SW 1271 (cell line): ENCODE data around the gene TMEM253.

Source experiments
- DNase-seq, 2 experiments: peaks; one replicate each; lab custom pipeline; 2025; lab: John Stamatoyannopoulos, UW

The TMEM253 gene

GRCh38 chr14:21090940-21091663 lies 9.8 kb upstream of the TMEM253 start:
- DNase-seq, result no peak

GRCh38 chr14:21091821-21092272 lies 9.0 kb upstream of the TMEM253 start:
- DNase-seq, result no peak

- peak in 1 of 2 experiments; percentile 31 for DNase-seq
Measured at GRCh38 chr14:21092273-21093011, 8.4 kb upstream of the TMEM253 start.

GRCh38 chr14:21093018-21093417 lies 7.8 kb upstream of the TMEM253 start:
- DNase-seq, result no peak

DNA sequence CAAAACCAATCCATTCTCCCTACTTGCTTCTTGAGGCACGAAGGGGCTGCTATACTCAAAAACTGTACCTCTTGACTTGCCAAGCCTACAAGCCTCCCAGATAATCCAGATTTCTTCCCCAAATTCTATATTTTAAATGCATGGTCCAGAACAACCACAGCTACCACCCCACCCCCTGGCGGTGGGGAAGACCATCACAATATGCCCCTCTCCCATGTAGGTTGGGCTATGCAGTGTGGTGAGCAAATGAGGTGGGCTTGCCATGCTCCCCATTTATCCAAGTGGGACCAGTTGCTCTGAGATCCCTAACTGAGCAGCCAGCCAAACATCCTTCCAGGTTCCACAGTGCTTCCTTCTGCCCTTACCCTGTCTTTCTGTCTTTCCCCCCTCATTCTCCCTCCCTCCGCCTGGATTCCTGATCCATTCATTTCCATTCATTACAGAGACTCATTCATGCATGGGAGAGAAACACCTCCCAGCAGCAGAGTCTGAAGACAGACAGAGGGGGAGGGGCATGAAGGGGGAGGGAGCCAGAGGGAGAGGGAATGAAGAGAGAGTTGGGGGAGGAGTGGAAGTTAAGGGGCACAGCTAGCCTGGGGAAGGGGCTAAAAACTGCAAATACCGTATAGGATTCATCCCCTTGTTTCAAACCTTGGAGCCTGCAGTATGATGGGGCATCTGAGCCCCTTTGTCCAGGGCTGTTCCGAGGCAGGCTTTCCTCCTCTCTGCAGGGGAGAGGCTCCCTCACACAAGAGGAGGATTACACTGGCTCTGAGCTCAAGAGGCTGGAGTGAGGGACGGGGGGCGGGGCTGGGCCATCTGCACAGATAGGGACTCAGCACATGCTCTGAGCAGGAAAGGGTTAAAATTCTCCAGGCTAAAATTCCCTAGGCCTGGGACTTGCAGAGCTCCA lies 6.8 kb upstream of the TMEM253 start:
- no peak for DNase-seq

GRCh38 chr14:21095430-21096205 lies 5.2 kb upstream of the TMEM253 start:
- DNase-seq, result no peak

DNA sequence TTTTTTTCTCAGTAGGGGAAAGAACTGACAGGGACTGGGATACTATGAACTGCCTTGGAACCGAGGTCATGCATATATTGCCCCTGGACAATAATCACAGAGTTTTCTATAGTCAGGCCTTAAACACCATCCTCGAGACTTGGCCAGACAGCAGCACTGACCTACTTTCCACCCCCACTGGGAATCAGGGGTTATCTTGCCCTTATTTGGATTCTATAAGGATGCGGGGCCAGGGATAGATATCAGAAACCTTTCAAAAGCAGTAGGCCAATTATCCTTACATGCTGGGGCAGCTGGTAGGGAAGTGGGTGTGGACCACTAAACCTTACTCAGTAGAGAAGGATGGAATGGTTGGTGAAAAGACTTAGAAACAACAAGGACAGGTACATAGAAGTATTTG lies 4.4 kb upstream of the TMEM253 start:
- no peak for DNase-seq

GRCh38 chr14:21096978-21097635 lies 3.8 kb upstream of the TMEM253 start:
- peak in 1 of 2 experiments; percentile 9 for DNase-seq

GRCh38 chr14:21097636-21098075 lies 3.2 kb upstream of the TMEM253 start:
- DNase-seq, result no peak

DNA sequence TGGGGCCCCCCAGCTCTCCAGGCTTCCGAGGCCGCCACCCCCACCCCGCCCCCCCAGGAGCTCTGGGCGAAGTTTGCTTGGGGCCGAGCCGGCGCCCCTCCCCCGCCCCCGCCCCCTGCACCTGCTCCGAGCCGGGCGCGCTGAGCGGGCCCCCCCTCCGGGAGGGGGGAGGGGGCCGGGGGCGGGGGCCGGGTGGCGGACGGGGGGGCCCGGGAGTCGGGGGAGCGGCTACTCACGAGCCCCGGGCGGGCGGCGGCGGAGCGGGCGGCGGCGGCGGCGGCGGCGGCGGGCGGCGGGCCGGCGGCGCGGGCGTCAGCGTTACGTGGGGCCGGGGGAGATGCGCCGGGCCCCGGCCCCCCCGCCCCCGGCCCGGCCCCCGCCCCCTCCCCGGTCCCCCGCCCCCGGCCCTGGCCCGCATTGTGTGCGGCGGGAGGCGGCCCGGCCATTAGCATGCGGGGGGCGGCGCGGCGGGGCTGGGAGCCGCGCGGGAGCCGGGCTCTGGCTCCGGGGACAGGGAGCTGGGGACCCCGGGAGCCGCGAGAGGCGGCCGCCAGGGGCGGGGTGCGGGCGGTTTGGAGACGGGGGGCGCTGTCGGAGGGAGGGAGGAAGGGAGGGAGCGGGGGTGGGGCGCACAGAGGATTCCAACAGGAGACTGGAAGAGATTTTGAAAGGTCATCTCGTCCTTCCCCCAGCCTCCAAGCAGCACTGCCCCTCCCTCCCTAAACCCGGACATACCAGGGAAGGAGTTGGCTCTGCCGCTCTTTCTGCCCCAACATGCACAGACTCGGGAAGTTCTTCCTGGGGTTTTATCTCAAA lies 2.6 kb upstream of the TMEM253 start, which contains the start of gene ZNF219:
ZNF219 (minus strand) TSS at position 580 of the 816 bp plus-strand sequence. CDS start 5,064 bp downstream, outside the sequence.
- peak in 1 of 2 experiments; percentile 59 for DNase-seq

GRCh38 chr14:21098892-21099595 lies 1.8 kb upstream of the TMEM253 start:
- no peak for DNase-seq

GRCh38 chr14:21099596-21099985 lies 1.3 kb upstream of the TMEM253 start:
- no peak for DNase-seq

GRCh38 chr14:21101802-21102413 lies 1.0 kb downstream of the TMEM253 start:
- DNase-seq, result no peak

GRCh38 chr14:21102521-21103410 lies 1.9 kb downstream of the TMEM253 start:
- DNase-seq, result no peak

GRCh38 chr14:21103411-21103709 lies 2.5 kb downstream of the TMEM253 start:
- no peak for DNase-seq

DNA sequence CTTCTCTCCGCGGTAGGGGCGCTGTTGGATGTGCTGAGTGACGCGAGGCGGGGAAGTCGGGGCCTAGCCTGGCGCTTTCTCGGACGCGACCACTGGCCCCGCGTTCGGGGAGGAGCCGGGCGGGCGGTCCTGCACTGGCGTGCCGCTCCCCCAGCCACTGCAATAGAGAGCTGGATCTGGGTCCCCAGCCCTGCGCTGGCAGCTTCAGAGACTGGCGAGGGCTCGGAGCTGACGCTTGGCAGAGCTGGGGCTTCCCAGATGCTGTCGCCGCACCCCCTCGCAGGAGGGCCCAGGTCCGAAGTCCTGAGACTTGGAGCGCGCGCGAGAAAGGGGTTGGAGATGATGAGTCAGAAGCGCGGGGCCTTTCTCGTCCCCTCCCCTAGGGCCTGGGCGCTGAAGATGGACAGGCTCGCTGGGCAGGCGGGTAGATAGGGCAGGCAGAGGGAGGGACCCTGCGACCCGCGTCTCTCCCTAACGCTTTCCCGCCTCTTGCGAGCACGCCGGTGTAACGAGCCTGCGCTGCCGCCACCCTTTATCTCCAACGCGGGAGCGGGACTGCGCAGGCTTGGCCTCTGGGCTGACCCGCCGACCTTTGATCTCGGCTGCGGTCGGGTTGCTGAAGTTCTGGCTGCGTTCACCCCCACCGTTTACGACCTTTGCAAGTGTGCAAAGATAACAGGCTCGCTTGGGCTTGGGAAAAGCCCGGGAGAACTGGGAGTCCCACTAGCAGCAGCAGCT lies 3.0 kb downstream of the TMEM253 start:
- peak; percentile 95 for DNase-seq

DNA sequence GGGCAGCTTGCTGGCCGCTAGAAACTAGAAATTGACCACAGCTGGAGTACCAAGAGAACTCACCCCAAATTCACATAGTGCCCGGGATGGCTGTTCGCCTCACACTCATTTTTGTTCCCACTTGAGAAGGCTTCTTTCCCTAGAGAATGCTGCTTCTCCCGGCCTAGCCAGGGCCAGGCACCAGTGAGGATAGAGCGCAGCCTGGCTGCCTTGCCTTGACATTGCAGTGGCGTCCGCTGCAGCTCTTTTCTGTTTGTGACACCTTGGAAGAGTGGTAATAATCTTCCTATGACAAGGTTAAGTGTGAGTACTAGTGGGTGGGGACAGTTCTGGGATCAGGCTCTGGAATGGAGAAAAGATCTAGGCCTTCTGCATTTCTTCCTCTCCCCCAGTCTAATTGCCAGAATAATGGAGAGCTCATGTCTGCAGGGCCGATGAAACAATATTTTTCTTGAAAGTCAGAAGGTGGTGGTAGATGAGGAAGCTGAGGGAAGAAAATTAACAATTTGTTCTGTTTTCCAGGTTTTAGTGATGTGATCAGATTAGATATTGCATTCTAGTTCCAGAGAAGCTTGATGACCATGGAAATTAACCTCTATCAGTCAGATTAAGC lies 3.7 kb downstream of the TMEM253 start:
- peak; percentile 43 to 82 for DNase-seq
